Measurements from ENCODE around the gene SDR42E1.

Gene SDR42E1

GRCh38 chr16:82050506-82050905, 39.2 kb upstream of the SDR42E1 start:
- no peak overlapping the region for H3K4me2 ChIP-seq
- no peaks in the 10 kb centered on the region for H3K4me1 ChIP-seq (ENCODE audit: low read depth, poor library complexity, severe bottlenecking)
- no peak for TF ChIP-seq CTCF (conservative IDR thresholded peaks at IDR 0.05; ENCODE audit: low read depth, low read length)
- no peaks in the 10 kb centered on the region for H3K36me3 ChIP-seq (ENCODE audit: insufficient read depth)
- no peaks in the 10 kb centered on the region for H3K79me2 ChIP-seq (ENCODE audit: insufficient read depth, low read depth)
- no peak overlapping the region for H3K9ac ChIP-seq
- H4K20me1 ChIP-seq (ENCODE audit: insufficient read depth): no peaks in the 10 kb centered on the region
- H3K27me3 ChIP-seq (ENCODE audit: insufficient read depth, low read depth): no peaks in the 10 kb centered on the region
- no peak overlapping the region for H2AFZ ChIP-seq (ENCODE audit: low read depth)
- H3K4me3 ChIP-seq (IDR thresholded peaks at IDR 0.05; ENCODE audit: insufficient read depth, low read depth, low read length): no peak overlapping the region
- H3K27ac ChIP-seq: no peak overlapping the region

GRCh38 chr16:82049484-82049883, 38.2 kb upstream of the SDR42E1 start:
- Histone ChIP-seq H3K4me3 (IDR thresholded peaks at IDR 0.05; ENCODE audit: insufficient read depth, low read depth, low read length) (no peak overlapping the region), H3K27me3 (ENCODE audit: insufficient read depth, low read depth) (no peaks in the 10 kb centered on the region), H3K27ac (no peak overlapping the region), H4K20me1 (ENCODE audit: insufficient read depth) (no peaks in the 10 kb centered on the region), H3K4me1 (ENCODE audit: low read depth, poor library complexity, severe bottlenecking) (no peaks in the 10 kb centered on the region), H3K9ac (no peak overlapping the region), H3K4me2 (no peak overlapping the region), H3K79me2 (ENCODE audit: insufficient read depth, low read depth) (no peaks in the 10 kb centered on the region), H3K36me3 (ENCODE audit: insufficient read depth) (no peaks in the 10 kb centered on the region), H2AFZ (ENCODE audit: low read depth) (no peak overlapping the region)
- no peak for TF ChIP-seq CTCF (conservative IDR thresholded peaks at IDR 0.05; ENCODE audit: low read depth, low read length)

GRCh38 chr16:82047787-82048186, 36.5 kb upstream of the SDR42E1 start:
- no peak for TF ChIP-seq CTCF (conservative IDR thresholded peaks at IDR 0.05; ENCODE audit: low read depth, low read length)
- H3K9ac ChIP-seq: no peak overlapping the region
- H3K27me3 ChIP-seq (ENCODE audit: insufficient read depth, low read depth): no peaks in the 10 kb centered on the region
- H4K20me1 ChIP-seq (ENCODE audit: insufficient read depth): no peaks in the 10 kb centered on the region
- H3K27ac ChIP-seq: no peak overlapping the region
- no peaks in the 10 kb centered on the region for H3K4me1 ChIP-seq (ENCODE audit: low read depth, poor library complexity, severe bottlenecking)
- no peak overlapping the region for H3K4me2 ChIP-seq
- H3K4me3 ChIP-seq (IDR thresholded peaks at IDR 0.05; ENCODE audit: insufficient read depth, low read depth, low read length): no peak overlapping the region
- H3K79me2 ChIP-seq (ENCODE audit: insufficient read depth, low read depth): no peaks in the 10 kb centered on the region
- no peak overlapping the region for H2AFZ ChIP-seq (ENCODE audit: low read depth)
- no peaks in the 10 kb centered on the region for H3K36me3 ChIP-seq (ENCODE audit: insufficient read depth)

- H3K27me3 ChIP-seq (ENCODE audit: insufficient read depth, low read depth): no peaks in the 10 kb centered on the region
- no peak overlapping the region for H2AFZ ChIP-seq (ENCODE audit: low read depth)
- TF ChIP-seq CTCF (conservative IDR thresholded peaks at IDR 0.05; ENCODE audit: low read depth, low read length): no peak
Measured at GRCh38 chr16:82047374-82047773, 36.1 kb upstream of the SDR42E1 start.

More at GRCh38 chr16:82047374-82047773, 36.1 kb upstream of the SDR42E1 start:
- H4K20me1 ChIP-seq (ENCODE audit: insufficient read depth): no peaks in the 10 kb centered on the region
- no peaks in the 10 kb centered on the region for H3K36me3 ChIP-seq (ENCODE audit: insufficient read depth)
- no peak overlapping the region for H3K4me2 ChIP-seq
- H3K9ac ChIP-seq: no peak overlapping the region
- H3K79me2 ChIP-seq (ENCODE audit: insufficient read depth, low read depth): no peaks in the 10 kb centered on the region
- H3K4me3 ChIP-seq (IDR thresholded peaks at IDR 0.05; ENCODE audit: insufficient read depth, low read depth, low read length): no peak overlapping the region
- H3K27ac ChIP-seq: no peak overlapping the region
- H3K4me1 ChIP-seq (ENCODE audit: low read depth, poor library complexity, severe bottlenecking): no peaks in the 10 kb centered on the region
